Measurements from ENCODE around the gene FYTTD1. TPM values are rescaled to one million over a fixed set of nuclear protein-coding genes. Genes with fewer than 3 reads are reported as not detected.

The FYTTD1 gene
- total RNA-seq, 1 donor from 2014 or later: 51.6 TPM

- H3K36me3 Mint-ChIP-seq (ENCODE audit: unreplicated experiment): no peaks in the 10 kb centered on the region
- H3K27ac Mint-ChIP-seq (ENCODE audit: unreplicated experiment): no peak overlapping the region
- peaks cover 5% of the 10 kb centered on the region for H3K27me3 Mint-ChIP-seq (ENCODE audit: unreplicated experiment)
- H3K9me3 Mint-ChIP-seq (ENCODE audit: unreplicated experiment): no peaks in the 10 kb centered on the region
- TF ChIP-seq, protein P1, sequence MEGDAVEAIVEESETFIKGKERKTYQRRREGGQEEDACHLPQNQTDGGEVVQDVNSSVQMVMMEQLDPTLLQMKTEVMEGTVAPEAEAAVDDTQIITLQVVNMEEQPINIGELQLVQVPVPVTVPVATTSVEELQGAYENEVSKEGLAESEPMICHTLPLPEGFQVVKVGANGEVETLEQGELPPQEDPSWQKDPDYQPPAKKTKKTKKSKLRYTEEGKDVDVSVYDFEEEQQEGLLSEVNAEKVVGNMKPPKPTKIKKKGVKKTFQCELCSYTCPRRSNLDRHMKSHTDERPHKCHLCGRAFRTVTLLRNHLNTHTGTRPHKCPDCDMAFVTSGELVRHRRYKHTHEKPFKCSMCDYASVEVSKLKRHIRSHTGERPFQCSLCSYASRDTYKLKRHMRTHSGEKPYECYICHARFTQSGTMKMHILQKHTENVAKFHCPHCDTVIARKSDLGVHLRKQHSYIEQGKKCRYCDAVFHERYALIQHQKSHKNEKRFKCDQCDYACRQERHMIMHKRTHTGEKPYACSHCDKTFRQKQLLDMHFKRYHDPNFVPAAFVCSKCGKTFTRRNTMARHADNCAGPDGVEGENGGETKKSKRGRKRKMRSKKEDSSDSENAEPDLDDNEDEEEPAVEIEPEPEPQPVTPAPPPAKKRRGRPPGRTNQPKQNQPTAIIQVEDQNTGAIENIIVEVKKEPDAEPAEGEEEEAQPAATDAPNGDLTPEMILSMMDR (IDR thresholded peaks at IDR 0.05; ENCODE audit: partially characterized antibody, unreplicated experiment): no peak
- DNase-seq: no peak
- no peak overlapping the region for H3K4me3 Mint-ChIP-seq (ENCODE audit: unreplicated experiment)
- no peaks in the 10 kb centered on the region for H3K4me1 Mint-ChIP-seq (ENCODE audit: low read depth, unreplicated experiment)
These were observed 34.4 kb downstream of the FYTTD1 start for GRCh38 chr3:197784019-197784585.

DNA sequence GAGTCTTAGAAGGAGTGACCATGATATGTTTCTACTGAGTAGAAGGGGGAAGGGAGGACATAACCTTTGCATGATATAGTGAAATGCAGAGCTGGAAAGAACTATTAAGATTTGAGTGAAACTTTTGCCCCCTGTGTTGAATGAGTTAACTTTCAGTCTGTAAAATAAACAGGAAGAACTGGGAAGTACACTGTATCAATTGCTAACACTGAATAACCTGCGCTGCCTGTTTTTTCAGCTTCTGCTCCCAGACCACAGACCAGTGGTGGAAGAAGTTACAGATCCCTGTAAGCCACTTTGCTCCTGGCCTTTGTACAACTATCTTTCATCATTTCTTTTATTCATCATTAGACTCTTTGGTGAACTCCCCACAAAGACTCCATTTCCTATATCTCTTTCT, 37.7 kb downstream of the FYTTD1 start:
- H3K36me3 Mint-ChIP-seq (ENCODE audit: unreplicated experiment): no peaks in the 10 kb centered on the region
- no peak overlapping the region for H3K27ac Mint-ChIP-seq (ENCODE audit: unreplicated experiment)
- H3K4me3 Mint-ChIP-seq (ENCODE audit: unreplicated experiment): no peak overlapping the region
- TF ChIP-seq, protein P1 (IDR thresholded peaks at IDR 0.05; ENCODE audit: partially characterized antibody, unreplicated experiment): no peak
- no peaks in the 10 kb centered on the region for H3K4me1 Mint-ChIP-seq (ENCODE audit: low read depth, unreplicated experiment)
- H3K9me3 Mint-ChIP-seq (ENCODE audit: unreplicated experiment): peaks cover 4% of the 10 kb centered on the region
- DNase-seq: no peak
- peaks cover 10% of the 10 kb centered on the region for H3K27me3 Mint-ChIP-seq (ENCODE audit: unreplicated experiment)

GRCh38 chr3:197789309-197789708, 39.6 kb downstream of the FYTTD1 start:
- TF ChIP-seq, protein P1 (IDR thresholded peaks at IDR 0.05; ENCODE audit: partially characterized antibody, unreplicated experiment): no peak
- no peak overlapping the region for H3K27ac Mint-ChIP-seq (ENCODE audit: unreplicated experiment)
- peaks cover 4% of the 10 kb centered on the region for H3K9me3 Mint-ChIP-seq (ENCODE audit: unreplicated experiment)
- H3K4me3 Mint-ChIP-seq (ENCODE audit: unreplicated experiment): no peak overlapping the region
- H3K4me1 Mint-ChIP-seq (ENCODE audit: low read depth, unreplicated experiment): peaks cover 2% of the 10 kb centered on the region
- peaks cover 10% of the 10 kb centered on the region for H3K27me3 Mint-ChIP-seq (ENCODE audit: unreplicated experiment)
- DNase-seq: no peak
- H3K36me3 Mint-ChIP-seq (ENCODE audit: unreplicated experiment): no peaks in the 10 kb centered on the region

DNA sequence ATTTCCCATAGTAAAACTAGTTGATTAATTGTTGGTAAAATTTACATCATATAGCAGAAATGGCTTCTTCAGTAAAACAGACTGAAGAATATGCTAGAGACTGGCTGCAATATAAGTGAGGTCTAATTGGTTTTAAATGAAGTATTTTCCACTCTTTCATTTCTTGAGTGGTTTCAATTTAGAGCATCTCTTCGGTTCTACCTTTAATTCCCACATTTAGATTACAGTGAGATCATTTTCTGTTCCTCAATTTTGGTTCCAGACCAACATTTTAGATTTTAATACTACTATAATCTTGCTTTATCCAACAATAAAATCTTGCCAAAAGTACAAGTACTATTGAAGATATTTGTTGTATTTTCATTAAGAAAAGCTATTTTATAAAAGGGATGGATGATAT, 40.4 kb downstream of the FYTTD1 start:
- Mint-ChIP-seq H3K9me3 (ENCODE audit: unreplicated experiment) (peaks cover 4% of the 10 kb centered on the region), H3K27me3 (ENCODE audit: unreplicated experiment) (peaks cover 10% of the 10 kb centered on the region), H3K27ac (ENCODE audit: unreplicated experiment) (peak overlapping the region; percentile 36), H3K4me1 (ENCODE audit: low read depth, unreplicated experiment) (peaks cover 2% of the 10 kb centered on the region), H3K4me3 (ENCODE audit: unreplicated experiment) (peak overlapping the region; percentile 93), H3K36me3 (ENCODE audit: unreplicated experiment) (no peaks in the 10 kb centered on the region)
- DNase-seq: no peak
- TF ChIP-seq, protein P1 (IDR thresholded peaks at IDR 0.05; ENCODE audit: partially characterized antibody, unreplicated experiment): no peak

DNA sequence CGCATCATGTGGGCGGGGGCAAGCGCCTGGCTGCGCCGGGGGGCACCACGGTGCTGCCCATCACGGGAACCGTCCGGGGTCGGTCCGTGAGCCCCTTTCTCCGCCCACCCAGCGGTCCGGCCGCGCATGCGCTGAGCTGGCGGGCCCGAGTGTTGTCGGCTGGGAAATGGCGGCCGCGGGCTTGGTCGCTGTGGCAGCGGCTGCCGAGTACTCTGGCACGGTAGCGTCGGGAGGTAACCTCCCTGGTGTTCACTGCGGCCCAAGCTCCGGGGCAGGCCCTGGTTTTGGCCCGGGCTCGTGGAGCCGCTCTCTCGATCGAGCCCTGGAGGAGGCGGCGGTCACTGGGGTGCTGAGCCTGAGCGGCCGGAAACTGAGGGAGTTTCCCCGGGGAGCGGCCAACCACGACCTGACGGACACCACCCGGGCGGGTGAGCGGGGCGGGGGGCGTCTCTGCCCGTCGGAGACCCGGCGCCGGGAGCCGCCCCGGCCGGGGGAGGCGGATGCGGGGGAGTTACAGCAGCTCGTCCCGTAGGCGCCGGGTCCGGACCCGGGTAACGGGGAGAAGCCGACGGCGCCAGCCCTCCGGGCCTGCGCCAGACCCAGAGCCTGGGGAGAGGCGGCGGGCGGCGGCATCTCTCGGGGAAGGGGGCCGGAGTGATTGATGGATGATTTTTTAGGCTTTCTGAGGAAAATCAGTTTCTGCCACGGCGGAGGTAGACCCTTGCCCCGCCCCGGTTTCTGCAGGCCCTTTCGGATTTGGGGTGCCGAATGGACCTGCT, 41.6 kb downstream of the FYTTD1 start, which contains the start of gene LRCH3:
LRCH3 (plus strand) TSS at position 142 of the 779 bp plus-strand sequence; CDS start at position 167, 25 bp downstream.
- Mint-ChIP-seq H3K27ac (ENCODE audit: unreplicated experiment) (peak within 1 kb of the TSS; percentile 92), H3K36me3 (ENCODE audit: unreplicated experiment) (no peaks in the 10 kb centered on the region), H3K27me3 (ENCODE audit: unreplicated experiment) (peaks cover 10% of the 10 kb centered on the region), H3K9me3 (ENCODE audit: unreplicated experiment) (peaks cover 4% of the 10 kb centered on the region), H3K4me3 (ENCODE audit: unreplicated experiment) (peak within 1 kb of the TSS; percentile 100), H3K4me1 (ENCODE audit: low read depth, unreplicated experiment) (peaks cover 2% of the 10 kb centered on the region)
- TF ChIP-seq, protein P1 (IDR thresholded peaks at IDR 0.05; ENCODE audit: partially characterized antibody, unreplicated experiment): no peak
- DNase-seq: peak; percentile 96

All from glutamatergic neuron (in vitro differentiated cells).